A172 (cell line): ENCODE results near the gene RAPGEF5. TPM values are rescaled to one million over a fixed set of nuclear protein-coding genes. Genes with fewer than 3 reads are reported as not detected.
A peak's percentile ranks its signal among the peaks of the same experiment; 100 is the strongest.

Experiments
- DNase-seq: peaks from one replicate; pipeline ENCODE4 v3.0.0-alpha.2; 2015; ENCODE audit warnings: low spot score
- total RNA-seq: library from RNA; depleted of rRNA; stranded (reverse); fragments of >200 nt; shearing (Covaris generic); gene quantifications from 2 replicates; pipeline ENCODE4 v1.2.3, GENCODE V29; 2014

The RAPGEF5 gene
- total RNA-seq, 1 experiment from 2014 or later = 11.5 TPM

DNA sequence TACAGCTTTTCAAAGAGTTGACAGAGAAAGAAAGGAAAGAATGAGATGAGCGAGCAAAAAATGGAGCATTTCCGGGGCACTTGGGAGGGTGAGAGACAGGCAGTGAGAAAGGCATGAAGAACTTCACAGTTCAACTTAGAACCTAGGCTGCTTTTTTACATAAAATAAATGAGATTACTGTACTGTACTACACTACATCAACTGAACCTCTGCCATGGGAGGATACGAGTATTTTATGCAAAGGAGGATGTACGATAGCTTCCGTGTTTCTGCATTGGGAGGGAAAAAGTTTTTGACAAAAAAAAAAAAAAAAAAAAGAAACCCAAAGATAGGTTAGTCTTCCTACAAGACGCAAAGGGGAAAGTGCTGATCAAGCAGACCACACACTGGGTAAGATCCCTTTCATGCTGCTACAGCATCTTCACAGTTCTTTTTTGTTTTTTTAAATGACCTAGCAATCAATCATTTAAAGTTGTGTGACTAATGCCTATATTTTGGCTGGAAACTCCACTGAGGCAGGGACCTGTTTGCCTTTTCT lies 88.0 kb downstream of the RAPGEF5 start:
- DNase-seq = no peak

DNA sequence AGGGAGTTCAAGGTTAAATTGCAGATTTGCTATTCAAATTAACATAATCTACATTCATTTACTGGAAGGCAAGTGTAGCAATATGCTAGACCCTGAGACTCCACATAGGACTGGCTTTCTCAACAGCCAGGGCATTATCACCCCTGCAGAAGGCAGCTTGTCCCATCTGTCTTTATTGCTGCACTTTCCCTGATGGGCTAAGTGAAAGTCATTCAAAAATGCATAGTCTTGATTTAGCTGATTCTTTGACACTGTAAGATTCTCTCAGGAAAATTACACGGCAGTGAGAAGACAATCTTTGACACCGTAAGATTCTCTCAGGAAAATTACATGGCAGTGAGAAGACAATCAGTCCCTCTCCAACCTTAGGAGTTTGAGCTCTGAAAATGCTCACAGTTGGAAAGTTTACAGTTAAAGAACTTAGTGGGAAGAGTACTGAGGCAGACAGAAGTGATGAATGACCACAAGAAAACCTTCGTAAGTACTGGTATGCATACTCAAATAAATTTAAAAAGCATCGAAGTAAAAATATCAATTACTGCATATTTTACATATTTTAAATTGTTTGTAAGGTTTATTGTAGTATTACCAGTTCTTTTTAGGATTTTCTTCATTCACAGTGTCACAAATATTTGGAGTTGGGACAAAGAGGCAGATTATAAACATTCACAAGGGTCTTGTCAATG lies 88.9 kb downstream of the RAPGEF5 start:
- peak; percentile 17 for DNase-seq

DNA sequence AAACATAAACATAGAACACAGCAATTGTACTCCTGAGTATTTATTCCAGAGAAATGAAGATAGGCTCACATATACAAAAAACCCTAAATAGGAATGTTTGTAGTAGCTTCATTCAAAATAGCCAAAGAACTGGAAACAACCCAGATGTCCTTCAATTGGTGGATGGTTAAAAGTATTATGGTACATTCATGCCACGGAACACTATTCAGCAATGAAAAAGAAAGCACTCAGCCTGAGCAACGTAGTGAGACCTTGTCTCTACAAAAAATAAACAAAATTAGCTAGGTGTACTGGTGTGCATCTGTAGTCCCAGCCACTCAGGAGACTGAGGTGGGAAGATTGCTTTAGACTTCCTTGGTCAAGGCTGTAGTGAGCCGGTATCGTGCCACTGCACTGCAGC lies 94.4 kb downstream of the RAPGEF5 start:
- DNase-seq = no peak

DNA sequence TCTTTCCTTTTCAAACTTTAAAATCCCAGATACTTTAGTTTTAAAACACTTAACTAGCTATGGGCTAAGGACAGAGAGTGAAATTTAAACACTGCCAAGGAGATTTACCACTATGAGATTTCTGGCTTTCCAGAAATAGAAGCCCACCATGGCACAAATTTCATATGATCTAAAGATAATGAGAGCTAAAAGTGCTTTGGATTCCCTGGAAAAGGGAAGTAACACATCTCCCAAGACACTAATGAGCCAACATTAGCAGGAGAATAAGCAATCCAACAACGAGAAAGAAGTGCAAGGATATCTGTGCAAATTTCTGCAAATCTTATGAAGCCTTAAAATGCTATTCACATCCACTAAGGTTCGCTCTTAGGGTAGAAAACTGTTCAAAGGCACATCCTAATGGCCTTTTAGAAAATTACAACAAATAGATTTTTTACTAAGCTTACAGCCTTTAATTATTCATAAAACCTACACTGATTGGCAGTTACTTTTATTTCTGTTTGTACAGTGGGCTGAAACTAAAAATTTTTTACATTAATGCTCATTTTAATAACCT lies 100.3 kb downstream of the RAPGEF5 start:
- DNase-seq = no peak

DNA sequence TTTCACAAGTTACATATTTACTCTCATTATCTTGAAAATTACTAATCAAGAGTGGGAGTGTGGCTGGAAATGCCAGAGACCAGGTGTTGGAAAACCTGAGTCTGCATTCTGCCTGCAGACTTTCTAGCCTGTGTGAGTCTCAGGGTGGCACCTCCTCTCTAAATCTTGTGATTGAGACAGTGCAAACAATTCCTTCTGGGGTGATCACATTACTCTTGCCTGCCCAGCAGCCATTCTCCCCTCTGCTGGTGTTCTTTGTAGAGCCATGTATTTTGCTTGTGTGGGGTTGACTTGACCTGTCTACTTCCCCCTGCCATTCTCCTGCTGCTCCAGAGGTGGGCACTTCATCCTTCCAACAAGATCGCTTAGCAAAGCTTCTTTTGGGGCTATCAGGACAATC lies 101.1 kb downstream of the RAPGEF5 start:
- DNase-seq = no peak

DNA sequence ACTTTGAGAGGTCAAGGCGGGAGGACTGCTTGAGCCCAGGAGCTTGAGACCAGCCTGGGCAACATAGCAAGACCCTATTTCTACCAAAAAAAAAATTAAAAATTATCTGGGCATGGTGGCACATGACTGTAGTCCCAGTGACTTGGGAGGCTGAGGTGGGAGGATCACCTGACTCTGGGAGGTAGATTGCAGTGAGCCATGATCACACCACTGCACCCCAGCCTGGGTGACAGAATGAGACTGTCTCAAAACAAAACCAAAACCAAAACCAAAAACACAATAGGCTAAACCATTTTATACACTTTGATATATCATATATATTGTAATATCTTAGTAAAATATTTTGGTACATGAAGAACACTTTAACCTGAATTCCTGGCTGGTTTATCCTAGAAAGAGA lies 101.6 kb downstream of the RAPGEF5 start:
- DNase-seq = no peak

DNA sequence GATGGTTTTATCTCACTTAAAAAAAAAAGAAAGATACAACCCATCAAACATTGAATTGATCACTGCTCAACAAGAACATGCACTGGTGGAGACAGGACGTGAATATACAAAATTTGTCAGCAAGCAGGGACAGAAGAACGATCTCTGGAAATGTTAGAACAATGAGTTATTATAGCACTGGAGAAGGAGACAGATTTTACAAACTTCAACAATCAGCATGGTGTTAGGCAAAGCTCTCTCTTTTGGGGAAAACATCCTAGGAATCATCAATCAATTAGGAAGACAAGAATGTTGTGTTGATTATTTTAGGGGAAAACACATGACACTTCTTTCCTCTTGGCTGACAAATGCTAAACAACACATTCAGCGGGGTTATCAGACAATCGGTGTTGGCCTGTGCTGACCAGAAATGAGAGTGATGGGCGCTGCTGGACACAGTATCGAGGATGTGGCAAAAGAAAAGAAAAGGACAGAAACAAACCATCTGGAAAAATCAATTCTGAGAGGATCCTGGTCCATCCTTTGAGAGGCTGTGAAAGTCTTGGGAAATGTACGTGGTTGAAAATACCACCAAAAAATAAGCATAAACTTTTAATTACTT lies 103.9 kb downstream of the RAPGEF5 start:
- DNase-seq = no peak

DNA sequence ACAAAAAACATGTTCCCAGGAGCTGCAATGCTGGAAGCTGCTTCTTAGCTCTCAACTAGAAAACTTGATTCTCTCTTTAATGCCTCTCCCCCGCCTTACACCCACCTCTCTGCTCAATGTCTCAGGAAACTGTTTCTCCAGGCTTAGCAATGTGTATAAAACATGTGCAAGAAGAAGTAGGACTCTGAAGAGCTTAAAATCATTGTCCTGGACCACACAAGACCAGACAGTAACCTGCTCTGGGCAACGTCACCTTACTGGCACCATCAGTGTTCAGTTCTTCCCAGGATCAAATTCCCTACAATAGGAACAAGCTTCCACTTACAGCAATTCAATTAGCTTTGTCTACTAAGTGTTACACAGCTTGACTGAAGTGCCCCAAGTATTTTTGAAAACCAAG lies 104.9 kb downstream of the RAPGEF5 start:
- no peak for DNase-seq

DNA sequence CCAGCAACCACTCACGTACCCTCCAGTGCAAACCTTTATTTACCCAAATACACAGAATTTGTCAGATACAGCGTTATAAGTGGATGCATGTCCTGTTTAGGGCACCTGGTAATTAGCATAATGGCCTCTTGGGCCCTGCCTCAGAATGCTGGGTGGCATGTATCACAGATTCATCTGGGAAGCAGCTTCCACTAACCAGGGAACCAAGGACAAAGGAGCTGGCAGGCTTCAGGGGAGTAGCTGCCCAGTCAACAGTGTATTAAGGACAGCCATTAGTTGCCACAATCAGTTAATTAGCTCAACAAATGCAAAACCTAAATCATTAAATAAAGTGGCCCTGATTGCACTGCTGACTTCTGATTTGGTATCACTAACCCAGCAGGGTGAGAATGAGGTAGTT lies 105.7 kb downstream of the RAPGEF5 start:
- DNase-seq = no peak

DNA sequence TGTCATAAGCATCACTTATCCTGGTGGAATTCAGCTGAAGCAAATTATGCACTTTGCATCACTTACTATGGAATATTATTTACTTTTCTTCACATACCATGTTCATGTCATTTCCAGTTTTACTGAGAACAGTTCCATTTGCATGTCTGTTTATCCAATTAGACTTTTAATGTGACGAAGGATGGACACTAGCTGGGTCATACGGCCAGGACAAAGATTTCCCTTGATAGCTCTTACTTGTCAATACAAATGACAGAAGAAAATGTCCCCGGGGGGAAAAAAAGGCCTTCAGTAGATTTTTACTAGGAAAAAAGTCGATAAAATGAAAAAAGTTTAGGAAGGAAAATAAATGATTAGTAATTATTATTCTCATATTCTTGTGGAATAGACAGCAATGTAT lies 106.6 kb downstream of the RAPGEF5 start:
- DNase-seq = no peak

DNA sequence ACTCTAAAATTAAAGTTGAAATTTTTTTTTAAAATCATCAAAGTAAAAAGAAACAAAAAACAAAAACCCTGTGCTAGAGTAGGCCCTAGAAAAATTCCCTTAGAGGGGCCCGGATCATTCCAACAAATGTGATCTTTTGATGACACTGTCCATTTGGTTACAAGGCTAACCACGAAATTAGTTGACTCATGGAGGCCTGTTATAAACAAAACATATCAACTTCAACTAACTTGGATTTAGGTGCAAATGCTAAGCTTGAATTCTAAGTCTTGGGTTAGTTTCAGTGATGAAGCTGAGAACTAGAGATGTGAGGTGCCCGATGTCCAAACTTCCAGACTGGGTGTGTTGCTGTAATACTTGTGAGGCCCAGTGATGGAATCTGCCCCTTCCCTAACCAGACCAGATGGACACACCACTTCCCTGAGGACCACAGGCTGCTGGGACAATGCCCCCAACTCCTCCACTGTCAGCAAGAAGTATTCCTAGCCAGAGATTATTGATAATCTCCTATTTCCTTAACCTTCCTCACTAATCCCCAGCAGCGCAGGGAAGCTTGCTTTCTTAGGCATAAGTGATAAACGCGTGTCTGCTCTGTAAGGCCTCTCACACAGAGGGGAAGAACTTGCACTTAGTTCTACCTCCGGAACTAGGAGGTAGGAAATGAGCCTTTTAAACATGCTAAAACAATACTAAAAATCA lies 108.7 kb downstream of the RAPGEF5 start:
- DNase-seq = no peak

DNA sequence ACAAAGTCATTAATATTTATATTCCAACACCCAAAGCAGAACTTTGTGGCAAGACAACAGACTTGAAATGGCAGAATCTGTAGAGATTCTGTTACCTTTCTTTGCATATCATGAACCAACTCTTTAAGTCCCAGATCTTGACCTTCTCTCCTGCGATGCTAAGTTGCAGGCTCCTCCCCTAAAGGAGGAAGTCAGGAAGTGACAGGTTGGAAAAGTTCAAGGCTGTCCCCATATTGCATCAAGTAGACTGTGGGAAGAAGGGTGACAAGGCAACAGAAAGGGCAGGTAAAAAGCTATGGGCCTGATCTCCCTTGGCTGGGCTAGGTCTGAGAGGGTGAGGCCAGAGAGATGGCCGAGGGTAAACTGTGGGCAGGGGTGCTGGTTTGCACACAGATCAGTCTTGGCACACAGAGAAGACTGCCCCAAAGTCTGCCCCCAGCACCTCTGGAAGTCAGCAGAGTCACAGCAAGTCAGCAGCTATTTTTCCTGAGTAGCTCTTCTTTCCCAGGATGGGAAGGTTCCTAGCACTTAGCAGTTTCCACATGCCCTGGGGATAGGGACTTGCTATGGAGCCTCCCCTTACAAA lies 115.1 kb downstream of the RAPGEF5 start:
- no peak for DNase-seq

DNA sequence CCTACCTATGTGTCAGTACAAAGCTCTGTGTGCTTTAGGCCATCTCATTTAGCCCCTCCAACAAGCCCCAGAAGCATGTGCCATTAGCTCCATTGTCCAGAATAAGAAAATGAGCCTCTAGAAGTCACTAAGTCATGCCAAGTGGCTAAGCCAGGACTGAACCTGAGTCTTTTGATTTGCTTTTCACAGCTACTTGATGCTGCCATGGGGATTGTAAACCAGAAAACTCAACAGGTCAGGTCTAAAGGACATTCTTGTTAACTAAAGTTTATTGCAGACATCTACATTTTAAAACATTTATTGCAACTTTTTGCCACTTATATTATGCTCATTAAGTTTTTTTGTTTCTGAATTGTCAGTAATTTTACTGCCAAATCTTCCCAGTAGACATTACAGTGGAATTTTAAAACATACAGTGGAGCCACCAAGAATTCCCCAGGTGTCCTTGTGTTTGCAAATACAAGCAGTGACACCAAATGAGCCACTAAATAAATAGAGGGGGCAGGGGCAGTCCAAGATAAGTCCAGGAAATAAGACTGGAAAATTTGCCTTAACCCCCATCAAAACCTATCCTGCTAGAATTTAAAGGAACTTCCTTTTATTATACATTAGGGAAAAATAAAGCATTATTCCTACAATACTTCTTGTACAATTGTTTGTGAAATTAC lies 115.9 kb downstream of the RAPGEF5 start:
- no peak for DNase-seq

DNA sequence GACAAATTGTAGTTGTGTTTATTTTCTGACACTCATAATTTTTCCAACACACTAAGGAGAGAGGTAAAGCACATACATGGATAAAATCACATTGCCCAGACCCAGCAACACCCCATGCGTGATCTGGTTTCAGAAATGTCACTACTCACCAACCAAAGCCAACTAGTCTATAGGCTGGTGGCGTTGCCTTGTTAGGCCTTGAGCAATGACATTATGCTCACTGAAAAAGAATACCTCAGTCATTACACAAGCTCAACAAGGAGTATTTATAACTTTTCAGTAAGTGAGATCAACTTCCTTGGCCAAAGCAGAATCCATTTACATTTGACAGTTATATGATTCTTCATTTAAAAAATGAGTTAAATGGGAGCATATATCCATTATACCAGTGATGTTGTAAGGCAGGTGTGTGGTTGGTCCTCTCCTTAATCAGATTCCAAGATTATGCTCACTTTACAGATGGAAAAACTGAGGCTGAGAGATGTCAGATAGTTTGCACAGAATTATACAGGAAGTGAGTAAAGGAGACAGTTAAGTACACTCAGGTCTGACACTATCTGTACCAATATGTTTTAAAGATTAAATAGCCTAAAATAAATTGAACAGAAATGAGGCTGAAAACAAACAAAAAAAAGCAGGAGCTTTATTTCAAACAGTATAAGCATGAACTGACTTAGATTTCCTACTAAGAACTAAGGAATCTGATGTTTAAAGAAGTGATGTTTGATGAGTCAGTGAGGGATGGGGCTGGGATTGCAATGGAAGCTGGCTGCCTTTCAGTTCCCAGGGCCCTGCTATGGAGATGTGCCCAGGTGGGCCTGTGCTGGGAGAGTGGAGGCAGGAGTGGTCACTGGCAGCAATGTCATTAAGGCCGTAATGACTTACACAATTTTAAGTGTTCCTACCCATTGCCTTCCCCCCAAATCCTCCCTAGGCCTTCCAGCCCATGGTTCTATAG lies 118.3 kb downstream of the RAPGEF5 start:
- peak; percentile 58 for DNase-seq

DNA sequence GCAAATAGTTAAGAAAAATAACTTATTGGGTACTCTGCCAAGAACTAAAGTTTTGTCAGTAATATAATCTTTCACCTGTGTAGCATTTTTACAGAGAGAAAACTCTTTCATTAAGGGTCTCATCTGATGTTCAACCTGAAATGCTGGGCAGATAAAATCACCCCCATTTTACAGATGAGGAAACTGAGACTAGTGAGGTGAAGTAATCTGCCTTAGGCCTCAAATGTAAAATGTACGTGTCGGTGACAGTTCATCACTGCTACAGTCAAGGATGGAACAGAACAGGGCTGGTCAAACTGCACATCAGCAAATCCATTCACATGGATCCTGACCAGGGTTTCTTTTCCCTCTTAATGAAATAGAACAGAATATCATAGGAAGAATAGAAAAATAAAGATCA lies 121.8 kb downstream of the RAPGEF5 start:
- DNase-seq = no peak

DNA sequence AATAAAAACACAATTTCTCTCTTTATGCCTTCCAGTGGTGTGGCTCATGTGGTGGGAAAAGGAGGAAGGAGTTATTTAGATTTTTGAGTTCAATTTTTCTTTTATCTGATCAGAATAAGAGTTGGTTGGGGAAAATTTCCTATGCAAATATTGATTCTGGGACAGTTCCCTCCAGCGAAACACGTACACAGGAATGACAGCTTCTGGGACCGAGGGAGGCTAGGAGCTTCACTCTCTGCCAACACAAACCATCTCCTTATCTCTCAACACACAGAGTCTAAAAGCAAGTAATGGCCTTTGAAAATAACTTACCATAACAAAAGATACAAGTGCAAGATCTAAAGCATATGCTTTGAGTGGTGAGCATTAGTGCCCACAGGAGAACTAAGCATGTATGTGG lies 122.7 kb downstream of the RAPGEF5 start:
- DNase-seq = no peak

DNA sequence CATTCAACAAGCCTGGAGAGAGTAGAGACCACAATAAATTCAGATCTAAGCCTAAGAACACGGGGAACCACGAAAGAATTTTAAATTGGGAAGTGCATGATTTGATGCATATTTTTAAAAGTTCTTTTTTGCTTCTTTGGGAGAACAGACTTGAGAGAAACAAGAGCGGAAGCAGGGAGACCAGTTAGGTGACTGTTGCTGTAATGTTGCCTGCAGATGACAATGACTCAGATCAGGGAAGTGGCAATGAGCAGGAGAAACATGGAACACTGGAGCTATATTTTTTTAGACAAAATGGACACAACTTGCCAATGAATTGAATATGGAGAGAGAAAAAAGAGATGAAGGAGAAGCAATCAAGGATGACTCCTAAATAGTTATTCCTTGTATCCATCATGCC lies 125.1 kb downstream of the RAPGEF5 start:
- DNase-seq = no peak

DNA sequence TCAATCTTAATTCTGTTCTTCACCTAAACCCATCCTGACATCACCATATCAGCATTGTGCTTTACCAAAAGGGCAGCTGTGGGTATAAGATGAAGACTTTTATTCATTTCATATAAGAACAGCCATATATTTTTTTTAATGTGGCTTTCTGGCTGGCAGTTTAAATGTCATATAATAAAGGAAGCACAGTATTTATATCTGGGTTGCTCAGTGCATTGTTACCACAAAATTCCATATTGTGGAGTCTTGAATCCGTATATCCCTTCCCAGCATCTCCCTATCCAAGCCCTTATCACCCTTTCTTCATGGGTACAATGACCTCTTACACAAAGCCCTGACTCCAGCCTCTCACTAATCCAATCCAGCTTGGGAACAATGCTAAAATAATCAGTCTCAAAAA lies 125.8 kb downstream of the RAPGEF5 start:
- DNase-seq = no peak

DNA sequence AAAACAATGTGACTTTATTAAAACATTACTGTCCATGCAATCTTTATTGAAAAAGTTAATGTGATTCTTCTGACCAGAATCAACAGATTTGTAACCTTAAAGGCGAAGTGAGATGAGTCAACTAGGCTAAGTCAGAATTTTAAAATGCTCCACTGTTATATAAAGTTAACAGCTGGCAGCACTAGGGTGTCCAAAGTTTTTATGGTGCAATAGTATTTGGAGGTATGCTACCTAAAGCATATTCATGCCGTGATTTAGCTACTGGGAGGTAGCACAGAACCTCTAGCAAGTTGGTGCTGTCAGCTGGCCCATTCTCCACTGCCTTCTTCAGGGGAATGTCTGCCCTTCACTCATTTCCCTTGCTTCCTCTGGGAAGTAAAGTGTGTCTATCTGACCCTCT lies 126.7 kb downstream of the RAPGEF5 start:
- no peak for DNase-seq

DNA sequence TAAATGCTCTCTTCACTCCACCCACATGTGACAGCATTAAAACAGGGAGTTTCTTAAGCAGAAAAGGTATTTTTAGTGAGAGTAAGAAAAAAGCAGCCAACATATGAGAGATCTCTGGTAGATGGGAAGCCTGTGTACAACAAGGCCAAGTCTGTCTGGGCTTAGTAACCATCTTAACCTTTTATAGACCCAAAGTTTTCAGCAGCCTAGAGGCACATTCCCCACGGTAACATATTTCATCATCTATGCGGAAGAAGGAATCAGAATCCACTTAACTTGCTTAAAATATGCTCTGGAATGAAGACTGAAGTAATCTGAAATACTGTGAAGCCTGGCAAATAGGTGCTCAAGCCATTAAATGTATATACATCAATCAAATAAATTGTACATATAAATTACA lies 127.8 kb downstream of the RAPGEF5 start:
- no peak for DNase-seq

DNA sequence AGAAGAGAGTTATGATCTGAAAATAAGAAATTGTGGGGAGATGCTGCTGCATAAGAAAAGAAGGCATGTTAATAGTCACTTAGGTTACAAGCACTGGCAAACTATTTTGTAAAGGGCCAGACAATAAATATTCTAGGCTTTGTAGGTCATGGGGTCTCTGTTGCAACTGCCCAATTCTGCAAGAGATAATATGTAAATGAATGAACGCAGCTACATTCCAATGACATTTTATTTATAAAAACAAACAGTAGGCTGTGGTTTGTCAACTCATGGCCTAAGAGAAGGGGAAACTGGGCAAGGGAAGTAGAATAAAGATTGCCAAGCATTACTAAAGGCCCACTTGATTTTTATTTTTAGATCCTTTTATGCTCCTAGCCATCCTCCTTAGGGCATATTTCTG lies 133.1 kb downstream of the RAPGEF5 start:
- no peak for DNase-seq
